Fibroblast of upper back skin (primary cell): ENCODE data around the gene TMEM167B.
"Not testable (repeated sequence)": the region's sequence is repeated elsewhere in the genome, so short reads cannot be mapped to it uniquely, and the experiment has no call there.

Experiments used
- DNase-seq: peaks from one replicate; pipeline ENCODE4 v3.0.0-alpha.2; 2013

Gene TMEM167B

DNA sequence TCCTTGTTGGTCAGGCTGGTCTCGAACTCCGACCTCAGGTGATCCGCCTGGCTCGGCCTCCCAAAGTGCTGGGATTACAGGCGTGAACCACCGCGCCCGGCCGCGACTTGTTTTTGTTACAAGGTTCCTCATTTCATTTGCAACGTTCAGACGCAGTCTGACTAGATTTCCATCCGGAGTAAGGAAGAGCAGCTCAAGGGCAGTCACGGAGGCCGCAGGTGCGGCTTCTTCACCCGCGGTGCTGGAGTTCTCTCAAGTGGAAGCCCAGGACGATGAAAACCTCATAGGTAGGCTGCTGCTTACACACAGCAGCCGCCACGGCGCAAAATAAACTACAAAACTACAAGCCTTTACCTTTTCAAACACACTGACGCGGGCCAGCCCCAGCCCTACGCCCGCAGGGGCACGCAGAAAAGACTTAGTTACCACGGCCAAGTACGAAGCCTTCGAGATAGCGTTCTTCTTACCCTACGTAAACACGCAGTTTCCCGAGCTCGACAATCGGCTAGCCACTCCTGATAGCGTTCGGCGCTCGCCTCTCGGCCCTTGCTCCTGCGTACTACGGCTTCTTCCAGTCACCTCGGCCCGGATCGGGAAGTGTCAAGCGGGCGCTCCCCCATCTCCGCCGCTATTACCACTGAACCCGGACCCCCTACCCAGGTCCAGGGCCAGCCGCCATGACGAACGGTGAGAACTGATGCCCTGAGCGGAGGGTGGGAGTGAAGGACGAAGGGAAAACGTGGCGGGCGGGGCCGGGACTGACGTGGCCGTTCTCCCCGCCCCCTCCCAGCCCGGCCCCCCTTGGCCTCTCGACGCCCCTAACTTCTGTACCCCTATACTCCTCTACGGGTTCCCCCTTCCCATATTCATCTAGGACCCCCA, at the start of gene TMEM167B:
TSS of gene TMEM167B (plus strand) at position 569 of the 882 bp plus-strand sequence. CDS start at position 678, 109 bp downstream.
- DNase-seq = peak; percentile 92

- peak; percentile 16 for DNase-seq
These were observed 49.5 kb upstream of the TMEM167B start for GRCh38 chr1:109040989-109041620.

DNA sequence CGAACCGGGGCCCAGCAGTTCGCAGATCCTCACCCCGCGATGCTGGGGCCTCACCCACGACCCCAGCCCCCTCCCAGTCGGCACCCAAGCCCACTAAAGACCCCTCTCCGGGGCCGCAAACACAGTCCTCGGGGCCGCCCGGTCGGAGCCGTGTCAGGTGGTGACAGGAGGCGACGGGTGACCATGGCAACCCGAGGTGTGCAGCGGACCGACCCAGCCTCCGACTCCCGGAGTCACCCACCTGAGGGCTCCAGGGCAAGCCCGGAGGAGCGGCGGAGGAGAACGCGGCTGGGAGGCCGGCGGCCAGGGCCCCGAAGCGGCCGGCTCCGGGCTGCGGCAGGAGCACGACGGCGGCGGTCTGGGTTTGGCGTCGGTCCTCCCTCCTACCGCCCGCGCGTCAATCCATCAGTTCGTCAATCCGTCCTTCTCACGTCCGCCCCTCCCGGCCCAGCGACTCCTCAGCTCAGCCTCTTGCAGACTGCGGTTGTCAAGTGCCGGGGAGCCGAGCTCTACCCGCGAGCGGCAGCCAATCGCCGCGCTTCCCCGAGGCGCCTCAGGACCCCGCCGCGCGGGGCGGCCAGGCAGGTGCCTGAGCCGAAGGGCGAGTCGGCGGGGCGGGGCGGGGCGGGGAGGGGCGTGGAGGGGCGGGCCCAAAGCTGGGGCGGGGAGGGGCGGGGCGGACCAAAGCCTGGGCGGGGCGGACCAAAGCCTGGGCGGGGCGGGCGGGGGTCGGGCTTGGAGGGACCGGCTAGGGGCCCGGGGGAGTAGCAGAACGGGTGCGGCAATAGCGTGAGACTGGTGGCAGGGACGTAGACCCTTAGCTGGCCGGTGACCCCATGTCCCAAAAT, 48.7 kb upstream of the TMEM167B start, which contains the start of gene WDR47:
TSS of gene WDR47 (minus strand) at position 482 of the 848 bp plus-strand sequence. CDS start 18,590 bp downstream, outside the sequence.
- peak; percentile 95 for DNase-seq

- DNase-seq = no peak
These were observed 45.0 kb upstream of the TMEM167B start for GRCh38 chr1:109045595-109045994.

- DNase-seq = no peak
These were observed 43.9 kb upstream of the TMEM167B start for GRCh38 chr1:109046671-109047070.

DNA sequence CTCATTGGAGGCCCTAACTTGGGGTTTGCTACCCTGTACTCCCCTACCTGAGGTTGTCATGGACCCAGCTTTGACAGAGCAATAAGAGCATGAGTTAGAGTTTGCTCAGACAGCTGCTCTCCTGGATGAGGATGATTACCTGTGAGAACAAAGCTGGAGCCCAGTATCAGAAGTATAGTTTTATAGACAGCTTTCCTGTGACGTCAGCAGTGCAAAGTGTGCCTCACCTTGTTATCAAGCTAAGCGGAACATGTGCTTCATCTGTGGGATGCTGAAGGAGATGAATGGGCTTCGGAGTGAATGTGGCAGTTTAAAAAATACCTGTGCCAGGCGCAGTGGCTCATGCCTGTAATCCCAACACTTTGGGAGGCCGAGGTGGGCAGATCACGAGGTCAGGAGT, 43.2 kb upstream of the TMEM167B start:
- DNase-seq = no peak

DNA sequence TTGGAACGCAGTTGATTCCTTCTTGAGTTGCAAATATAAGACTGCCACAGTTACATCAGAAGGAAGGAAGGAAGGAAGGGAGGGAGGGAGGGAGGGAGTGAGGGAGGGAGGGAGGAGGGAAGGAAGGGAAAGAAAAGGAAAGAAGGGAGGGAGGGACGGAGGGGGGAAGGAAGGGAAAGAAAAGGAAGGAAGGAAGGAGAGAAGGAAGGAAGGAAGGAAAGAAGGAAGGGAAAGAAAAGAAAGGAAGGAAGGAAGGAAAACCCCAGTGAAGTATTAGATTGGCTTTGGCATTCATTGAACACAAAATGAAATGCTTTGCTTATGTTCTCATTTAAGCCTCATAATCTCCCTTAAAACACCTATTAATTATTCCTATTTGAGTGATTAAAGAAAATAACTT, 42.2 kb upstream of the TMEM167B start:
- DNase-seq = no peak

GRCh38 chr1:109050228-109050995, 40.2 kb upstream of the TMEM167B start:
- no peak for DNase-seq

- not testable (repeated sequence) for DNase-seq
These were observed 38.4 kb upstream of the TMEM167B start for GRCh38 chr1:109052145-109052544.

- no peak for DNase-seq
These were observed 34.5 kb upstream of the TMEM167B start for GRCh38 chr1:109056064-109056463.

DNA sequence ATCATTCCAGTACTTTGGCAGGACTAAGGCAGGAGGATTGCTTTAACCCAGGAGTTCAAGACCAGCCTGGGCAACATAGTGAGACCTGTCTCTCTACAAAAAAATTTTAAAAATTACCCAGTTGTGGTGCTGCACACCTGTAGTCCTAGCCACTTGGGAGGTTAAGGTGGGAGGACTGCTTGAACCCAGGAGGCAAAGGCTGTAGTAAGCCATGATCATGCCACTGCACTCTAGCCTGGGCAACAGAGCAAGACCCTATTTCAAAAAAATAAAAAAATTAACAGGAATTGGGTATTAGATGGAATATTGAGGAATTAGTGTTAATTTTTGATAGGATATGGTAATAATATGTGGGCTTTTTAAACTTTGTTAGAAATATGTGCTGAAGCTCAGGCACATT, 31.5 kb upstream of the TMEM167B start:
- DNase-seq = no peak

DNA sequence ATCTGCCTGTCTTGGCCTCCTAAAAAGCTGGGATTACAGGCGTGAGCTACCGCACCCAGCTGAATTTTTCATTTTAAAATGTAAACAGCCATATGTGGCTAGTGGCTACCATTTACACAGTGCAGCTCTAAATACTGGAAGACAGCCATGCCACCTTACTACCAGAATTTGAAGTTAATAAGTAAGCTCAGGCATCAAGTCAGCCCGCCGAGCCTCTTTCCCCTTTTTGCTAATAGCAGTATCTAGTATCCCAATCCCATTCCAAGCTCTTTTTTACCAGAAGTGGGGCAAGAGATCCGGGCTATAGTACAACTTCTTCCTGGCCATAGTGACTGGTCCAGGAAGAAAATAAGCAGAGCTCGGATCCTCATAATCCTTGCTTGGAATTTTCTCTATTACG, 29.9 kb upstream of the TMEM167B start:
- DNase-seq = no peak

DNA sequence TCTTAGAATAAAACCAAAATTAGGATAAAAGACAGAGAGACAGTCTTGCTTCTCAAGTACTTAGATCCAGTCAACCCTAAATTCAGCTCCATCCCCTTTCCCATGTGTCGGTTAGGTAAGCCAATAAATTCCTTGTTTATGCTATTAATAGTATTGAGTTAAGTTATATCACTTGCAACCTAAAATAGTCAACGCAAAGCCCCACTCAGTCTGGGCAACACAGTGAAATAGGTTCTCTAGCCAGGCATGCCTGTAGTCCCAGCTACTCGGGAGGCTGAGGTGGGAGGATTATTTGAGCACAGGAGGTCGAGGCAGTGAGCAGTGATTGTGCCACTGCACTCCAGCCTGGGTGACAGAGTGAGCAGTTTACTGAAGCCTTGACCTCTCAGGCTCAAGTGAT, 29.4 kb upstream of the TMEM167B start:
- no peak for DNase-seq

DNA sequence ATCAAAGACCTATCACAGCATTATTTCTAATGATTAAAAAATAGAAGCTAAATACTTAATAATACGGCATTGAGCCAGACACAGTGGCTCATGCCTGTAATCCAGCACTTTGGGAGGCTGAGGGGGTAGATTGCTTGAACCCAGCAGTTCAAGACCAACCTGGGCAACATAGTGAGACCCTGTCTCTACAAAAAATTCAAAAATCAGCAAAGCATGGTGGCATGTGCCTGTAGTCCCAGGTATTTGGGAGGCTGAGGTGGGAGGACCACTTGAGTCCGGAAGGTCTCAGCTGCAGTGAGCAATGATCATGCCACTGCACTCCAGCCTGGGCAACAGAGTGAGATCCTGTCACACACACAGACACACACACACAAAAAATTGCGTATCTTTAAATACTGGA, 25.4 kb upstream of the TMEM167B start:
- DNase-seq = no peak

- DNase-seq = no peak
These were observed 22.7 kb upstream of the TMEM167B start for GRCh38 chr1:109067883-109068282.

DNA sequence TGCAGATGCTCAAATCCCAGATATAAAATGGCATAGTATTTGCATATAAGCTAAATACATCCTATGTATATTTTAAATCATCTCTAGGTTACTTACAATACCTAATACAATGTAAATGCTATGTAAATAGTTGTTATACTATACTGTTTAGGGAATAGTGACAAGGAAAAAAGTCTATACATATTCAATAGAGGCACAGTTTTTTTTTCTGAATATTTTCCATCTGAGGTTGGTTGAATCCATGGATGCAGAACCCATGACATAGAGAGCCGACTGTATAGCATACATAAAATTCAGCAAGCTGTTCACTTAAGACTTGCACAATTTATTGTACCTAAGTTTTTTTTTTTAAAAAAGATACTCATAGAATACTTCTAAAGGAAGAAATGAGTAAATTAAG, 21.3 kb upstream of the TMEM167B start:
- no peak for DNase-seq

- peak; percentile 96 for DNase-seq
These were observed 14.8 kb upstream of the TMEM167B start, which contains the start of gene TAF13 for GRCh38 chr1:109075531-109076490. Gene TAF13, minus strand, starts transcription at chr1:109076003. Its CDS starts 56 bp downstream, at chr1:109075947.

- DNase-seq = no peak
These were observed 12.2 kb upstream of the TMEM167B start for GRCh38 chr1:109078317-109078716.

DNA sequence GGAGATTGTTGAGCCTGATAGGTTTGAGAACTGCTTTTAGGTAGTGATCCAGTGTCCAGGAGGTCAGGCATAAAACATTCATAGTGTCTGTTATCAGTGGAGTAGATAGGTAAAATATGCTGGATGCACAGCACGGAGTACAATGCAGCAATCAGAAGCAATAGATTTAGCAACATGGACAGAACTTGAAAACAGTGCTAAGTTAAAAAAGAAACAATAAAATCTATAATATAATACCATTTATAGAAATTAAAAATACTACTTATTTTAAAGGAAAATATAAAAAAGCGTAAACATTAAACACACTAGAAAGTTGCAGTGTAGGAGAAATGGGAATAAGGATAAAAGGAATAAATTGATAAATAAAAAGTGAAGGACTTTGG, 11.3 kb upstream of the TMEM167B start:
- DNase-seq = no peak

DNA sequence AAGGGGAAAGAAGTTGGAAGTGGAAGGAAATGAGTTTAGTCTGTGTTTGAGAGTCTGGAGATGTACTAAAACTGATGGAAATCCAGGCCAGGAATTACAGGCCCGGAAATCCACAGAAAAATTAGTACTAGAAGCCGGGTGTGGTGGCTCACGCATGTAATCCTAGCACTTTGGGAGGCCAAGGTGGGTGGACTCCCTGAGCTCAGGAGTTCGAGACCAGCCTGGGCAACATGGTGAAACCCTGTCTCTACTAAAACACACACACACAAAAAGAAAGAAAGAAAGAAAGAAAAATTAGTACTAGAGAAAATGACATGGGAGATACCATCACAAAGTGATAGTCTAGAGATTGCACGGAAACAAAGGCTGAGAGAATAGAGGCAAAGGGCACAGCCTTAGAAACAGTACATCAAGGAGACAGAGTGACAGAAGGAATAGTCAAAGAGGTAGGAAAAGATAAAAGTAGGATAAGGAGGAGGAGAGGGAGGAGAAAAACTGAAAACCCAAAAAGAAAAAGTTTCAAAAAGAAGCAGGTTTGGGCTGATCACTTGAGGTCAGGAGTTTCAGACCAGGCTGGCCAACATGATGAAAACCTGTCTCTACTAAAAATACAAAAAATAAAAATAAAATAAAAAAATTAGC, 10.0 kb upstream of the TMEM167B start:
- no peak for DNase-seq

GRCh38 chr1:109083501-109083900, 7.1 kb upstream of the TMEM167B start:
- DNase-seq = no peak
